GM12873 (cell line): ENCODE data around the gene PRKX.

Source experiments
- CTCF ChIP-seq: IDR thresholded peaks from 2 replicates; pipeline ENCODE4 v1.5.1; 2012; ENCODE audit warnings: low read depth, mild to moderate bottlenecking, moderate library complexity, low read length, control low read depth; ENCODE audit not compliant: insufficient read depth; ENCODE audit errors: missing control alignments

The PRKX gene

GRCh38 chrX:3598046-3598605, 115.3 kb downstream of the PRKX start:
- TF ChIP-seq CTCF: no peak

- TF ChIP-seq CTCF: no peak
Measured at GRCh38 chrX:3592184-3592583, 121.3 kb downstream of the PRKX start.

GRCh38 chrX:3589474-3589873, 124.0 kb downstream of the PRKX start:
- TF ChIP-seq CTCF: no peak

GRCh38 chrX:3585719-3586118, 127.7 kb downstream of the PRKX start:
- TF ChIP-seq CTCF: no peak

GRCh38 chrX:3584415-3584996, 128.9 kb downstream of the PRKX start:
- no peak for TF ChIP-seq CTCF

- no peak for TF ChIP-seq CTCF
Measured at GRCh38 chrX:3582451-3582850, 131.0 kb downstream of the PRKX start.

- TF ChIP-seq CTCF: no peak
Measured at GRCh38 chrX:3581609-3582108, 131.8 kb downstream of the PRKX start.
